HG03139 (cell line): Measurements from ENCODE around the gene OGFR.
A peak's percentile ranks its signal among the peaks of the same experiment; 100 is the strongest.

Experiments used
- ATAC-seq: cut with Tn5 transposase; IDR thresholded peaks from one replicate; pipeline ENCODE4 v1.9.1; 2021; ENCODE audit not compliant: unreplicated experiment

OGFR gene

DNA sequence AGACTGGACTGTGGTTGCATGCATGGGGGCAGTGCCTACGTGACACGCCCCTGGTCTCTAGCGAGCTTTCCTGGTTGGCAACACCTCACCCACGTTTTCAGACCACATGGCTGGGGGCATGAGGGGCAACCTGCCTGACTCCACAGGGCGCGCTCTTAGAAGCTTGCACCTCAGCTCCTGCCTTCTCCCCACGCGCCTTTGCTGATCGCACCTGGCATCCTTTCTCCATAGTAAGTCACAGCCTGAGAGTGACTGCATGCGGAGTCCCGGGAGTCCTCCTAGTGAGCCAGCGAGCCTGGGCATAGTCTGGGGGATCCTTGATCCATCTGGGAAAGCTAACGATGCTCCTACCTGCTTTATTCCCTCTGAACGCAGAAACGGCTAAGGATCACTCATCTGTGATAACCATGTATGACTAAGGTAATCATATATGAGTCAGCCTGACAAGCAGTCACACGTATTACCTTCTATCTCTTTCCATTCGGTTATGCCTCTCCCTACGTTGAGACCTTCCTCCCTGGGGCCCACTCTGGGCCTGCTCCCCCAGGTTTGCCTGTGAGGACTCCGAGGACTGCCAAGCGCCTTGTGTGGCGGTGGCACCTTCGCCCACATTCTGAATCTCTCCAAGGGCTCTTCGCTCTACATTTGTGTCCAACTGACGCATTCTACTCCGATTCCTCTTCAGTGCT is 52.4 kb downstream of the OGFR start:
- ATAC-seq, result no peak

GRCh38 chr20:62858058-62858830 is 53.6 kb downstream of the OGFR start:
- no peak for ATAC-seq

DNA sequence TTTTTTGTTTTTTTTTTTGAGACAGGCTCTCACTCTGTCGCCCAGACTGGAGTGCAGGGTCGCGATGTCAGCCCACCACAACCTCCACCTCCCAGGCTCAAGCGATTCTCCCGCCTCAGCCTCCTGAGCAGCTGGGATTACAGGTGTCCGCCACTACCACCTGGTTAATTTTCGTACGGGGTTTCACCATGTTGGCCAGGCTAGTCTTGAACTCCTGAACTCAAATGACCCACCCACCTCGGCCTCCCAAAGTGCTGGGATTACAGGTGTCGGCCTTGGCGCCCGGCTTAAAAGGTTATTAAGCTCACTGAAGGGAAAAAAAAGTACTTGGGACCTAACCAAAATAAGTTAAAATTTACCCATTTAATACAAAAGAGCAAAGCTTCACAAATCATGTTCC is 55.1 kb downstream of the OGFR start:
- ATAC-seq, result no peak

DNA sequence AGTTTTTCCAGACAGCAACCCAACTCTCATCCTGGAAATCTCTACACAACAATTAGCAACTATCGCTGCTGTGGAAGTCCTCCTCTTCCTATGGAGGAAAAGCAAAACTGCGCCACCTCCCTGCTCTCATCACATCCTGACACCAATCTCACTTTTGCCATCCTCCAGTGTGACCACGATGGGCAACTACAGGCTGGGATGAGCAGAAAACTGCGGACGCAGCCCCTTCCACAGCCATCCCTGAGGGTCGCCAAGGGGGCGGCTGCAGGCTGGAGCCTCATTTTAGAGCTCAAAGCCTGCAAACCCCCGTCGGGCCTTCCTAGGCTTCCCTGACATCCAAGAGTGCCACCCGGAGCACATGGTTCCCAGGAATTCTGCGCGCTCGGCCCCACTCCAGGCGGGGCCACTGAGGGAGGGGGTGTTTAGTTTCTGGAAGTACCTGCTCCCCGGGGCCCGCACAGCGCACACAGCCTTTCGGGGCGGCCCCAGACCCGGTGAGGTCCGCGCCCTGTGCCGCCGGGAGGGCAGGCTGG is 55.8 kb downstream of the OGFR start:
- ATAC-seq, result no peak

- peak; percentile 31 for ATAC-seq
These were observed 56.5 kb downstream of the OGFR start for GRCh38 chr20:62860924-62861691.

DNA sequence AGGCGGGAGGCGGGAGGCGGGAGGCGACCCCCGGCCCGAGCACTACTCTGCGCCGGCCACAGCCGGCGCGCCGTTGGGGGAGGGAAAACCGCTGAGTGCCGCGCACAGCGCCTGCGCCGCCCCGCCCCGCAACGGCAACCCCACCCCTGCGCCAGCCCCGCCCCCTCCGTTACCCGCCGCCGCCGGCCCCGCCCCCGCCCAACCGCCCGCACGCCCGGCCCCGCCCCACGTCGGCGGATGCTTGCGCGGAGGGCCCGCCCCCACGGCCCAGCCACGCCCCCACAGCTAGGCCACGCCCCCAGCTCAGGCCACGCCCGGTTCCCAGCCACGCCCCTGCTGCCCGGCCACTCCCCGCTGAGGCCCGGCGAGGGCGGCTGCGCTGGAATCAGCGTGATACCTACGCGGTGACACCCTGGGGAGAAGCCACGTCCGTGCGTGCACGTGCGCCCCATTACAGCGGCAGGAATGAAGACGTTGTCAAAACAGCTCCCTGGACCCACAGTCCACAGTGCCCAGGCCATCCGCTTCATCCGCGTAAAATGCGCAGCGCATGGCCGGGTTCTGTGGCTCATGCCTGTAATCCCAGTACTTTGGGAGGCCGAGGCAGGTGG is 57.2 kb downstream of the OGFR start, which contains the start of gene TCFL5:
TCFL5 (minus strand) TSS at position 97 of the 611 bp plus-strand sequence. CDS start 152 bp downstream, outside the sequence.
- peak; percentile 61 for ATAC-seq
